22Rv1 (cell line): ENCODE measurements around the gene SEMA5A.

Experiments used
- ZFX ChIP-seq: fragments of 450-650 bp; IDR thresholded peaks from 2 replicates; pipeline ENCODE4 v1.6.1; 2017; ENCODE audit warnings: antibody characterized with exemption, borderline replicate concordance
- TF ChIP-seq, protein P1 (sequence below): fragments of 450-650 bp; IDR thresholded peaks from 2 replicates; pipeline ENCODE4 v1.5.1; 2017; ENCODE audit warnings: mild to moderate bottlenecking

DNA sequence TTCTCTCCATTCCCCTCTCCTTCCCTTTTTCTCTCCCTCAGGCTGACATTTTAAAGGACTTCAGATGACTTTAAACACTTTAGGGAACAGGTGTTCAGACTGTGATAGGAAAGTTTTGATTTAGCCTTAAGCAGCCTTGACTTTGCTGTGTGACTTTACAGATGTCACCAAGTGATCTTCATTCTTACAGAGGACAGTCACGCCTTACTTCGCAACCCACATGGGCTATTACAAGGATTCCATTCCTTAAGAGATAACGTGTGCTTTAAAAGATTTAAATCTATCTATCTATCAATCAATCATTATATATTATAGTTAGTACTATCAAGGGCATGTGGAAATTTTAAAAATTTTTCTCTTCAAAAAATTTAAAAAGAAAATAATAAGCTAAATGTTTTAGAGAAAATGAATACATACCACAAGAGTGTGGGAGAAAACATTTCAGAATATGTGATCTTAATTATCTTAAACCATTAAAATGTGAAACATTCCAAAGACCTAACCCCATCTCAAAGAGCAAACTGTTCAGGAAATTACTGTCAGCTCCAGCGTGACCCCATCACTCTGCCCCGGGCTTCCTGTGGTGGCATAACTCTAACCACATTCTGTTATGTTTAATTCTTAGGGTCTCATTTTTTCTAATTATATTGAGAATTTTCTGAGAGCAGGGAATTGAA lies 530.5 kb downstream of the SEMA5A start:
- TF ChIP-seq, protein P1, sequence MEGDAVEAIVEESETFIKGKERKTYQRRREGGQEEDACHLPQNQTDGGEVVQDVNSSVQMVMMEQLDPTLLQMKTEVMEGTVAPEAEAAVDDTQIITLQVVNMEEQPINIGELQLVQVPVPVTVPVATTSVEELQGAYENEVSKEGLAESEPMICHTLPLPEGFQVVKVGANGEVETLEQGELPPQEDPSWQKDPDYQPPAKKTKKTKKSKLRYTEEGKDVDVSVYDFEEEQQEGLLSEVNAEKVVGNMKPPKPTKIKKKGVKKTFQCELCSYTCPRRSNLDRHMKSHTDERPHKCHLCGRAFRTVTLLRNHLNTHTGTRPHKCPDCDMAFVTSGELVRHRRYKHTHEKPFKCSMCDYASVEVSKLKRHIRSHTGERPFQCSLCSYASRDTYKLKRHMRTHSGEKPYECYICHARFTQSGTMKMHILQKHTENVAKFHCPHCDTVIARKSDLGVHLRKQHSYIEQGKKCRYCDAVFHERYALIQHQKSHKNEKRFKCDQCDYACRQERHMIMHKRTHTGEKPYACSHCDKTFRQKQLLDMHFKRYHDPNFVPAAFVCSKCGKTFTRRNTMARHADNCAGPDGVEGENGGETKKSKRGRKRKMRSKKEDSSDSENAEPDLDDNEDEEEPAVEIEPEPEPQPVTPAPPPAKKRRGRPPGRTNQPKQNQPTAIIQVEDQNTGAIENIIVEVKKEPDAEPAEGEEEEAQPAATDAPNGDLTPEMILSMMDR: no peak
- no peak for TF ChIP-seq ZFX
